ENCODE data around the gene PNMA1.
A peak's percentile ranks its signal among the peaks of the same experiment; 100 is the strongest.

Gene PNMA1

GRCh38 chr14:73738518-73739173, 24.5 kb upstream of the PNMA1 start:
- DNase-seq (ENCODE audit: low read depth in 2 of 2) = no peak

GRCh38 chr14:73736842-73737241, 22.7 kb upstream of the PNMA1 start:
- DNase-seq (ENCODE audit: low read depth in 2 of 2) = no peak

- no peak for DNase-seq (ENCODE audit: low read depth in 2 of 2)
These were observed 17.8 kb upstream of the PNMA1 start for GRCh38 chr14:73732006-73732405.

GRCh38 chr14:73731111-73731510, 16.9 kb upstream of the PNMA1 start:
- DNase-seq (ENCODE audit: low read depth in 2 of 2) = no peak

DNA sequence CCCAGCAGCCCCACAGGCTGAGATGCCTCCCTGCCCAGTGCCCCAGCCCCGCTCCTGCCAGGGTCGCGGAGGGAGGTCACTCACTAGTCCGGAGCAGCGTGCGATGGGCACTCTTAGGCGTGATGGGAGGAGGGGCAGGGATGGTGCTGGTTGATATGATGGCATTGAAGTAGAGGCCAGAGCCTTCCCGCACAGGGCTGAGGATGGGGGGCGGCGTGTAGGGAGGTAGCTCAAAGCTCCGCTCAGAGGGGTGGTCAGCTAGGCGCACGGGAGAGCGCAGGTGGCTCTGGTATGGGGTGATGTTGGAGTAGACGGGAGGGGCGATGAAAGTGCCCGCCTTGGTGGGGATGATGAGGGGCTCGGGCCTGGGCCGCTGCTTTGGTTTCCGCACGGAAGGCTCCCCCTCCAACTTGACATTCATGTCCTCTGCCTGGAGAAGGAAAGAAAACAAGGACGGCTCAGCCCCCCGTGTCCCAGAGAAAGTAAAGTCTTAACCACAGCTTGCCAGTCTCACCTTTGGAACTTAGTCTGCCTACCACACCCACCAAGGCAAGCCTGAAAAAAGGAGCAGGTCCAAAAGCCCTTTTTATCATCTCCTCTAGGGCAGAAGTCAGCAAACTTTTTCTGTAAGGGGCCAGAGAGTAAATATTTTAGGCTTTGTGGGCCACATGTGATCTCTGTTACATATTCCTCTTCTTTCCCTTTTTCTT, 15.5 kb upstream of the PNMA1 start:
- no peak for DNase-seq (ENCODE audit: low read depth in 2 of 2)

DNA sequence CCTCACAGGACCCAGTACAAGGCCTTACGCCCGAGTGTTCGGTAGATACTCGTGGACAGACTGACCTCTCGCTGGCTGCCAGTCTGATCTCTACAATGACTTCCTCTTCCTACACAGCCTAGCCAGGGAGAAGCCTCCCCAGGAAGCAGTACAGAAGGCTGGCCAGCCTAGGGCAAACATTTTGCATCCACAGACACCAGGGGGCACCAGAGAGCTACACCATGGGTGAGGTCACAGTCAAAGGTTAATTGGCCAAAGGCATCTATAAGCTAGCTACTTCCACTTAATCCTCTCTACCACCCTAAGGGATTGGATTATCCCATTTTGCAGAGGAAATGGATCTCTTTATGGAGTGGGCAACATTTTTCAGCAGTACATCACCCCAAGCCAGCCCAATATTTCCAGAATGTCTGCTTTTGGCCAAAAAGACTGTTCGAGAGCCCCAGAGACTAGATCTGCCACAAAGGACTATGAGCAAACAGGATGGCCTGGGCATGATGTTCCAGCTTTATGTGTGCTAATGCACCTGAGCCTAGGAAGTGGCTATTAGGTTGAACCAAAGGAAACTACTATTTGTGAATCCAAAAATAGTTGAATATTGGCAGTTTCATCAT, 14.6 kb upstream of the PNMA1 start:
- peak; percentile 81 to 95 for DNase-seq (ENCODE audit: low read depth in 2 of 2)

- no peak for DNase-seq (ENCODE audit: low read depth in 2 of 2)
These were observed 13.0 kb upstream of the PNMA1 start for GRCh38 chr14:73727166-73727565.

GRCh38 chr14:73726025-73726961, 12.1 kb upstream of the PNMA1 start:
- no peak for DNase-seq (ENCODE audit: low read depth in 2 of 2)

- DNase-seq (ENCODE audit: low read depth in 2 of 2) = no peak
These were observed 11.2 kb upstream of the PNMA1 start for GRCh38 chr14:73725116-73726024.

GRCh38 chr14:73724696-73725095, 10.5 kb upstream of the PNMA1 start:
- DNase-seq (ENCODE audit: low read depth in 2 of 2) = no peak

GRCh38 chr14:73723797-73724661, 9.8 kb upstream of the PNMA1 start:
- no peak for DNase-seq (ENCODE audit: low read depth in 2 of 2)

GRCh38 chr14:73723406-73723796, 9.2 kb upstream of the PNMA1 start:
- no peak for DNase-seq (ENCODE audit: low read depth in 2 of 2)

DNA sequence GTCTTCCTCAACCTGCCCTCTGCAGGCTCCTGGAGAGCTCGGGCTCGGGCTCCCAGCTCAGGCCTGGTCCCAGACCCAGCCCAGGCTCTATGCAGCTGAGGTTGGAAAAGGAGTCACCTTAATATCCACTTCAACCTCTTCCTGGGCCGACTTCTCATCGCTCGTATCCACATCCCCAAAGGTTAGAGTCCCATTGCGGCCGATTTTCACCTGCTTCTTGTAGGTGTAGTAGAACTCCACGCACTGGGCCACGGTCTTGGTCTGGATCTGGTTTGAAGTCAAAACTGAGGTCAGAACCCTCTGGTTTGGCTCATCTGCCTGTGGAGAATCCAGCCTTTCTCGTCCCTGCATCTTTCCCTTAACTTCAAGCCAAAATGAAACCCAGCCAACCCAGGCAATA, 8.4 kb upstream of the PNMA1 start:
- DNase-seq (ENCODE audit: low read depth in 2 of 2) = no peak

DNA sequence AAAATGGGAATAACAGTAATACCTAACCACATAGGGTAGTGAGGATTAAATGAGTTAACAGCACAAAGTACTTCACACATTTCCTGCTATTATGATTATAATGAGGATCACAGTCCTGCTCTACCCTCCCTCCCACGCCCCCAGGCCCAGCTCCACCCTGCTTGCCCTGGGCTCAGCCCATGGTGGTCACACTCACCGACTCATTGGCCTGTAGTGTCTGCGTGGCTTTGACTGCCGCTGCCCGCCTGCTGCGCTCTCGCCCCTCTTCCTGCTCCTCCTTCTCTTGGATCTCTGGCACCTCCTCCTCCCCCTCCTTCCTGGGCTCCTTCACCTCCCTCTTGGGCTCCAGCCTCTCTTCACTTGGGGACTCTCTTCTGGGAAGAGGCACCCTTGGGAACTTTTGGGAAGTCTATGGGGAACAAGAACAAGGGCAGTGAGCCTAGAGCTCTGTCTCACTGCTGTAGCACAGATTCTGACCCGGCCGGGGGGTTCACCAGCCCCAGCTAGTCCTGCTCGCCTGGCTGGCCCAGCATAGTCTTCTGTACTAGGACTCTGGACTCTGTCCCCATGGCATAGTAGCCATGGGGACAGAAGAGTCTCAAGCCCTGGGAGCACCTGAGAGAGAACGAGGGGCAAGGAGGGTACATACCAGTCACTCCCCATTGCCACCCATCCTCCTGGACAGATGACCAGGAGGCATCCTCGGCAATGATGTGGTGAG, 7.1 kb upstream of the PNMA1 start:
- no peak for DNase-seq (ENCODE audit: low read depth in 2 of 2)

GRCh38 chr14:73720636-73721035, 6.5 kb upstream of the PNMA1 start:
- DNase-seq (ENCODE audit: low read depth in 2 of 2) = no peak

DNA sequence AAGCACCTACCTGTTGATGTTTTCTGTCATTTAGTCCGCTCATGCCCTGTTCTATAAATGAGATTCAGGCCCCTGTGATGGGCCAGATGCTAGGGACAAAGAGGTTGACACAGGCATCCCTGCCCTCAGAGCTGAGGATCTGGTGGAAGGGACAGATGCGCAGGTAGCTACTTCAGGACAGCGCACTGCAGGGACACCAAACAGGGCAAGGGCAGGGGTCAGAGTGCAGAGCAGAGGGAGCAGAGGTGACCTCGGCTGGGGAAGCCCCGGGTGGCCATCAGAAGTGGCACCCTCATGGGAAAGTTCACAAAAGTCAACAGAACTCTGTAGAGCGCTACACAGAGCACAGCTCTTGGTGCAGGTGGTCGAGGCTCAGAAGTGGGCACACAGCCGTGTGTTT, 5.6 kb upstream of the PNMA1 start:
- DNase-seq (ENCODE audit: low read depth in 2 of 2) = no peak

- DNase-seq (ENCODE audit: low read depth in 2 of 2) = no peak
These were observed 5.2 kb upstream of the PNMA1 start for GRCh38 chr14:73719361-73719760.

GRCh38 chr14:73718418-73719251, 4.5 kb upstream of the PNMA1 start:
- no peak for DNase-seq (ENCODE audit: low read depth in 2 of 2)
